CMK (cell line): ENCODE results near the gene ETV3.

ENCODE experiments used
- DNase-seq: peaks from one replicate; pipeline ENCODE4 v3.0.0-alpha.2; 2010; ENCODE audit warnings: low read depth

The ETV3 gene

GRCh38 chr1:157161901-157162300 lies 23.7 kb upstream of the ETV3 start:
- no peak for DNase-seq

GRCh38 chr1:157158967-157159366 lies 20.8 kb upstream of the ETV3 start:
- DNase-seq, result no peak

GRCh38 chr1:157157501-157158190 lies 19.5 kb upstream of the ETV3 start:
- DNase-seq, result no peak

DNA sequence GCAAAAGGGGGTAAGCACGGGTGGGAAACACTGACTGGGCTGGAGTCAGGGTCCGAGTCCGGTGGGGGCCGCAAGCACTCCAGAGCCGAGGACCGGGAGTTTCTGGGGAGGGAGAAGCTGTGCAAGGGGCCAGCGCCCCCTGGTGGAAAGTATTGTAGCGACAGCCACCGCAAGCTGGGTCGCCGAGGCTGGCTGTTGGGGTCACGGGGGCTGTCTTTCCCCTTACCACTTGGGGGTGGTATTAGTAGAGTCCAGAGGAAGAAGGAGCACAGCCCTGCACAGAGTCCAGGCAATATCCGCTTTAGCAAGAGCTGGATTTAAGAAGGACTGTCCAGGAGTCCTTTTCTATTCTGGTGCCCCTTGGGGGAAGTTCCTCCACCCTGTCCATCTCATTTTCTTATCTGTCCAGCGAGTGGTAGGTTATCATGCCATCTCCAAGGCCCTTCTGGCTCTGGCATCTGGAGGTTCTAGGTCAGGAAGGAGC lies 17.9 kb upstream of the ETV3 start:
- peak; percentile 55 for DNase-seq

DNA sequence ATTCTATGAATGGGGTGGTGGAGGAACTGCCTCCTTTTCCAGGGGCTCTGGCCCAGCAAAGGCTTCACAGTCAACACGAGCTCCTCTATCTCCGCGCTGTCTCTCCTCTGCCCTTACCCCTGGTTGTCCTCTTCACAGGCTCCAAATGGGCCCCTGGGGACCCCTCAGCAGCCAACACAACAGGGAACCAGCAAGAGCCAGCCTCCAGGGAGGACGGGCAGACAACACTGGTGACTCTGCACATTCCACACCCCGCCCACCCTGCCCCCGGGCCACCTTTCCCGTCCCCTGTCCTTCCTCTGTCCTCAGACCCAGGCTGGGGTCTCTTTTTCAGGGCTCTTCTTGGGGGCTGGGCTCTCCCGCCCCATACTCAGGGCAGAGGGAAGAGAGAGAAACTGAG lies 17.5 kb upstream of the ETV3 start:
- no peak for DNase-seq

DNA sequence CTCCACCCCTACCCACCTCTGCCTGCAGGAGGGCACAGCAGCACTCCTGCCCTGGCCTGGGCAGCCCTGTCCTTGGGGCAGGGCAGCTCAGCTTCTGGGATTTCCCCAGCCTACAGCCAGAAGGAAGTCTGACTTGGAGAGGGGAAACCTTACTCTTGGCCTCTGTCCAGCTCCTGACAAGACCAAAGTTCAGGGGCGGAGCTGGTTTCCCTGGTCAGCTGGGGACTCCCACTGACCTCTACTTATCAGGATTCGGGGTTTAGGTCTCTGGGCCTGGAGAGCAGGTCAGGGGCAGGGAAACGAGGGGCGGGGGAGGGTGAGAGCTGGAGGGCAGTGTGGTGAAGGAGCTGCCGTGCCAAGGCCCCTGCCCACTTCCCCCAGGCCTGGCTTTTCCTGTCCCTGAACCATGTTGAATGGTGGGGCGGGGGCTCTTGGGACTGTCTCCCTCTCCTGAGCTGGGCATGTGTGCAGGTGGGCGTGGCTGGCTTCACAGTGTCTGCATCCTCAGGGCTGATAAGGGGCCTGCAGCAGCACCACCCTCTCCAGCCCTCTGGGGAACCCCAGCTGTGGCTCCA lies 16.8 kb upstream of the ETV3 start:
- DNase-seq, result peak; percentile 70

GRCh38 chr1:157154291-157154690 lies 16.1 kb upstream of the ETV3 start:
- no peak for DNase-seq

DNA sequence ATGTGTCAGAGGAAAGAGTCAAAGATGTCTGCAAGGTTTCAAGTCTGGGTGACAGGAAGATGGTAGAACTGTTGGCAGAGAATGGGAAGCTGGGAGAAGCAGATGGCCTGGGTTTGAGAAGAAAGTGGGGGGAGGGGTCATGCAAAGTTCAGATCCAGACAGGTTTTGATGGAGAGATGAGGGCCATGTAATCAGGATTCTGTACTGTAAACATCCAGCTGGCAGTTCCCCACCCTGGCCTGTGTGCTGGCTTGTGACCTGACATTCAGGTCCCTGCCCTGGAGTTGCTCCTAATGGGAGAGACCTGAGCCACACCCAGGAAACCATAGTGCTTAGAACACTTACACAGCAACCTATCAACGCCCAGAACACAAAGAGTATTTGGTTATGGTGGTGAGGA lies 15.6 kb upstream of the ETV3 start:
- peak; percentile 56 for DNase-seq

DNA sequence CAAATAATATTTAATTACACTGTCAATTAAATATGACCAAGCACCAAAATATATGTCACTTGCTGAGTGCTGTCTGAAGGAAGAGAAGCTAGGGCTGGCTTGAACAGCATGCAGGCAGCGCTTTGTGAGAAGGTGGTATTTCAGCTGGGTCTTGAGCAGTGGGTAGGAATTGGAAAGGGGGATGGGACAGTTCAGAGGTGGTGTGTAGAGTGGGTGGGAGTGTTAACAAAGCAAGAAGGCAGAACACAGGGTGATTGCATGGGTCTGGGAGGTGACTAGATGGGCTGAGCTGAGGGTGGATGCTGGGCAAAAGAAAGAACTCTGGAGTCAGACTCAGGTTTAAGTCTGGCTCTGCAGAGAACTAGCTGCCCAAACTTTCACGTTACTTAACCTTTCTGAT lies 14.3 kb upstream of the ETV3 start:
- no peak for DNase-seq

- DNase-seq, result no peak
These were observed 13.3 kb upstream of the ETV3 start for GRCh38 chr1:157151506-157151905.

- DNase-seq, result no peak
These were observed 12.9 kb upstream of the ETV3 start for GRCh38 chr1:157151073-157151472.

GRCh38 chr1:157150631-157151030 lies 12.4 kb upstream of the ETV3 start:
- no peak for DNase-seq

GRCh38 chr1:157147906-157148700 lies 9.9 kb upstream of the ETV3 start:
- DNase-seq, result no peak

GRCh38 chr1:157147037-157147436 lies 8.8 kb upstream of the ETV3 start:
- DNase-seq, result no peak

- DNase-seq, result no peak
These were observed 8.0 kb upstream of the ETV3 start for GRCh38 chr1:157146244-157146643.

DNA sequence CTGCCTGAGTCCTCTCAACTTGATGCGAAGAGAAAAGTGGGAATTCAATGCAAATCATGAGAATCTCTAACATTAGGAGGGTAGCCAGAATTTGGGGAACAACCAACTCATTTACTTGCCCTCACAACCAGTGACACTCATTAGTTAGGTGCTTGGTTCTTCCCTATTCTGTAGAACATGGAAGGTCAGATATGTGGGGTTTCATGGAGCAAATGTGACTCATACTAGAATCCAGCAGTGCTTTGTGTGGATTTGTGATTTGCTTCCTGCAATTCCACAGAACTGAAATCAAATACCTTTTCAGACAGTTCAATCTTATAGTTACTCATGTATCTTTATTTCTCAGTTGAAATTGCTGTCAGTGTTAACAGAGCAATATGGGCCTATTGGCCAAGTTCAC lies 6.9 kb upstream of the ETV3 start:
- DNase-seq, result no peak

GRCh38 chr1:157144509-157144908 lies 6.3 kb upstream of the ETV3 start:
- no peak for DNase-seq

DNA sequence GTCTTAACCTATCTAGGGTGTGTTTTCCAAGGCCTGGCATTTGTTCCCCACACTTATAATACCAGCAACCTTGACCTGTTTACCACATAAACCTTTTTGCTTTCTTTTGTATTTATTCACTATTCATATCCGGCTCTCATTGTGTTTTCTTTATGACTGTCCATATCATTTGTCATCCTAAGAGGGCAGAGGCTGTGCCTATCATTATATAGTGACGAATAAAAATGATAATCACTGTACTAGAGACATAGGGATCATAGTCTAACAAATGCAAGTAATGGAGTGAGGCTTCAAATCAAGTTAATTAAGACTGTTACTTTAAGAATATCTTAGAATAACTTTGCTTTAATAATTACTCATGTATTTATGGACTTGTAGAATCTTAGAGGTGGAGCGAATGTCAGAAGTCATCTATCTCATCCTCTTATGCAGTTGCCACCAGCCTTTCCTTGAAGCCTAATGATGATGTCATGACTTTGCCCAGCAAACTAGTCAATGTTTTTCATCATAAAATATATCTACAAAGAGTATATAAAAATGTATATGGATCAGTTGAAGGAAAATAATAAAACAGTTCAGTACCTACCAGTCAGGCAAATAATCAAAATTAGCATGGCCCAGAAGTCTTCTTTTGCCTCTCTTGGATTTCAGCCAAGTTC lies 4.7 kb upstream of the ETV3 start:
- DNase-seq, result no peak

DNA sequence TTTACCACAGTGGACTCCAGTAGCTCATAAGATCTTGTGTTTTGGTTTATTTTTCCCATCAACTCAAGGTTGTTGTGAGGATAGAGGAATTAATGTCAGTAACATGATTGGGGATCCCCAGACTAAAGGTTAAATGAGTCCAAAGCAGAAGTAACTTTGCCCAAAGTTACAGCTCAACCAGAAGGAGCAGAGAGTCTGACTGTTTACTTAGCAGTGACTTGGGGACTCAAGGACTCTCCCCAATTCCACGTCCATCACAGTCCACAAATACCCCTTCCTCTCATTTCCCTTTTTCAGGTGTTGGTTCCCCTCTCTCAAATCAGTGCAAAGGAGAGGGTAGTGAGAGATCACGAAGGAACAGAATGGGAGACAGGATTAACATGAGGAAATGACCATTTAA lies 4.0 kb upstream of the ETV3 start:
- DNase-seq, result no peak

DNA sequence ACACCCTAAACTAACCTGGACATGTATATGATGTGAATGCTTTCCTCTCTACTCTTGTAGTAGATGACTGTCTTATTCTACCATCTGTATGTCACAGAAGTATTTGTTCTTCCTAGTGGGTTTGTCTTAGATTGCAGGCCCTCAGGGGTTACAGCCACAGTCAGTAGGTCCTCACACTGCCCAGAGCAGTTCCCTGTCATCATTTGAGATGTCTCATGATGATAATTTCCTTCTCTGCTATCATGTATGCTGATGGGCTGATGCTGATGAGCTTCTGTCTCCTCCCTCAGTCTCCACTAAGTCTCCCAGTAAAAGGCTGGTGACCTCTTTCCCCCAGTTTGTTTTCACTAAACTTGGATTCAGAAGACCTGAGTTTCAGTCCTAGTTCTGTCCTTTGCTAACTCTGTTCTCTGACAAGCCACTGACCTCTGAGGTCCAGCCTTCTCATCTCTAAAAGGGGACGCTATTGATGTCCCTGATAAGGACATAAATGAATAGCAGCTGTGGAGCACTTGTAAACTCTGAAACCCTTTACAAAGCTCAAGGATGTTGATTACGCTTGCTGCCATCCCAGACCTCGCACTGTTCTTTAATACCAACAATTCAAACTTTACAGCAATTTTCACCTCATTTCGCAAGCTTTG lies 3.1 kb upstream of the ETV3 start:
- DNase-seq, result no peak

DNA sequence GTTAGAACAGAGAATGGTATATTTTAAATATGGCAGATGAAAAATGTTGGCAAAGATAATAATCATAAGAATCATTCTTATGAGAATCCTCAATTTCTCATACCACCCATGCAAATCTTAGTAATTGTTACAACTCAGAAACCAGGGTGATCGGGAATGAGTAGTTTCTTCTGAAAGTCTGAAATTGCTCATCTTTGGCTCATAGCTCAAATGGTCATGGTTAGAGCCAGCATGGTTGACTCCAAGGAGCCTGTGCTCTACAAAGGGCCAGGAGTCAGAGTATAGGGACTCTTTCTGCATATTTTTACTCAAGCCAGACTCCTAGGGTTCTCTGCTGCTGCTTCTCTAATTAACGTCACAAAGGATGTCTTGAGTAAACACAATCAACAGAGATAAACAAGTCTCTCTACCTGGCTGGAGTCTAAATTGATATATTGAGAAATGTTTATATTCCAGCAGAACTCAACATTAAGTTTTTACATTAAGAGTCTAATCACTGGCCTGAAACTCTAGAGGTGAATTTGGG lies 1.9 kb upstream of the ETV3 start:
- no peak for DNase-seq
